GM19452 (cell line): ENCODE measurements around the gene ELP2.

Experiments
- ATAC-seq: cut with Tn5 transposase; IDR thresholded peaks from one replicate; pipeline ENCODE4 v1.9.1; 2021; ENCODE audit not compliant: unreplicated experiment

ELP2 gene

GRCh38 chr18:36215577-36215976 lies 85.9 kb downstream of the ELP2 start:
- no peak for ATAC-seq

GRCh38 chr18:36217348-36217747 lies 87.6 kb downstream of the ELP2 start:
- no peak for ATAC-seq

GRCh38 chr18:36229188-36229587 lies 99.5 kb downstream of the ELP2 start:
- no peak for ATAC-seq
